Rectal smooth muscle tissue (tissue), 1 donor: Measurements from ENCODE around the gene PLEKHJ1.
"Not testable (repeated sequence)": the region's sequence is repeated elsewhere in the genome, so short reads cannot be mapped to it uniquely, and the experiment has no call there.

Experiments used
- H3K27ac ChIP-seq: one replicate; pipeline ENCODE4 v1.7.0; 2013; ENCODE audit warnings: low read depth, low read length, inconsistent platforms
- H3K27me3 ChIP-seq: one replicate; pipeline ENCODE4 v1.7.0; 2013; ENCODE audit warnings: low read length; ENCODE audit not compliant: control insufficient read depth, insufficient read depth
- H3K36me3 ChIP-seq: one replicate; pipeline ENCODE4 v1.7.0; 2013; ENCODE audit warnings: low read length; ENCODE audit not compliant: control insufficient read depth, insufficient read depth
- H3K4me1 ChIP-seq: one replicate; pipeline ENCODE4 v1.7.0; 2013; ENCODE audit warnings: low read length; ENCODE audit not compliant: control insufficient read depth, insufficient read depth
- H3K4me3 ChIP-seq: one replicate; pipeline ENCODE4 v1.7.0; 2013; ENCODE audit warnings: low read length
- H3K9ac ChIP-seq: one replicate; pipeline ENCODE4 v1.7.0; 2013; ENCODE audit warnings: low read length

PLEKHJ1 gene

DNA sequence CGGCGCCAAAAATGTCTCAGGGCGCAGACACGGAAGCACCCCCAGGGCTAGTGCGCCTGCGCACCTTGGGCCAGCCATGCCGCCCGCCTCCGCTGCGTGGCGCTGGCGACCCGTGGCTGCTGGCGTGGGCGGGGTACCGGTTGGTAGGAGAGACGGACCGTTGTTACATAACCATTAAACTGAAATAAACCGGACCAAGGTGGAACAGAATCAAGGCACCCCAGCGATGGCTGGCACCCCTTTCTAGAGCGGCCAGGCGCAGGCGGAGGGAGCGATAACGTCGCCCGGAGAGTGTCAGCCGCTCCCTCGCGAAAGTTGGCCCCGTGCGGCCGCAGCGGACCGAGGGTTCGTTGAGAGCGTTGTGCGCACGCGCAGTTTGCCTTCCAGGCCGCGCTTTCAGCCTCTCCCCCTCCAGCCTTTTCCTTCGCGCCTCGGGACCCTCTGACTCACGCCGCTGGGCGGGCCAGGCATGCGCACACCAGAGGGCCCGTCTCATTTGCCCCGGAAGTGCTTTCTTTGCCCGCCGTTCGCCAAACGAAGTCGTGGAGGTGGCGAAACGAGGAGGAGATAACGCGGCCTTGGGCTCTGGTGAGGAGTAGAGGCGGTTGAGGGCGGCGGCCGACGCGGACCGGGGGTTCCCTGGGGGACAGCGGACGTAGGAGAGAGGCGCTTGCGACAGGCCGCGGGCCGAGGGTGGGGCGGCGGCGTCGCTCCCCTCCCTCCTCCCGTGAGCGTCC lies at the start of gene PLEKHJ1, which contains the start of gene SF3A2:
PLEKHJ1 (minus strand) TSS at position 16 of the 737 bp plus-strand sequence. CDS start 81 bp downstream, outside the sequence.
SF3A2 (plus strand) TSS at position 511 of the 737 bp plus-strand sequence. CDS start 6,595 bp downstream, outside the sequence.
- peak within 1 kb of the TSS; percentile 99 for H3K27ac ChIP-seq
- H3K4me1 ChIP-seq: peaks cover 35% of the 10 kb centered on the region
- peak within 1 kb of the TSS; percentile 86 for H3K9ac ChIP-seq
- peaks cover 10% of the 10 kb centered on the region for H3K36me3 ChIP-seq
- no peaks in the 10 kb centered on the region for H3K27me3 ChIP-seq
- peak within 1 kb of the TSS; percentile 81 for H3K4me3 ChIP-seq

GRCh38 chr19:2283835-2284507 lies 47.8 kb upstream of the PLEKHJ1 start:
- H3K27me3 ChIP-seq: peaks cover 3% of the 10 kb centered on the region
- H3K4me1 ChIP-seq: no peaks in the 10 kb centered on the region
- H3K27ac ChIP-seq: no peak overlapping the region
- H3K9ac ChIP-seq: no peak overlapping the region
- H3K36me3 ChIP-seq: no peaks in the 10 kb centered on the region
- no peak overlapping the region for H3K4me3 ChIP-seq

- H3K4me3 ChIP-seq: peak overlapping the region; percentile 44
- H3K27me3 ChIP-seq: no peaks in the 10 kb centered on the region
- no peaks in the 10 kb centered on the region for H3K4me1 ChIP-seq
- no peak overlapping the region for H3K27ac ChIP-seq
- H3K36me3 ChIP-seq: no peaks in the 10 kb centered on the region
- H3K9ac ChIP-seq: no peak overlapping the region
Observed at GRCh38 chr19:2282862-2283237, 46.7 kb upstream of the PLEKHJ1 start.

- no peak within 1 kb of the TSS for H3K9ac ChIP-seq
- no peaks in the 10 kb centered on the region for H3K4me1 ChIP-seq
- H3K27ac ChIP-seq: no peak within 1 kb of the TSS
- H3K36me3 ChIP-seq: no peaks in the 10 kb centered on the region
- H3K4me3 ChIP-seq: peak within 1 kb of the TSS; percentile 44
- H3K27me3 ChIP-seq: no peaks in the 10 kb centered on the region
Observed at GRCh38 chr19:2282062-2282861, 46.1 kb upstream of the PLEKHJ1 start, which contains the start of gene PEAK3. Gene PEAK3 (minus strand): TSS chr19:2282175. CDS start chr19:2280931, 1,244 bp downstream.

- not testable (repeated sequence) for H3K9ac ChIP-seq, H3K27ac ChIP-seq, H3K4me3 ChIP-seq
Observed at GRCh38 chr19:2281265-2282061, 45.3 kb upstream of the PLEKHJ1 start.

GRCh38 chr19:2280633-2281264 lies 44.6 kb upstream of the PLEKHJ1 start:
- Histone ChIP-seq H3K36me3 (no peaks in the 10 kb centered on the region), H3K27ac (no peak overlapping the region), H3K9ac (no peak overlapping the region), H3K4me3 (no peak overlapping the region), H3K4me1 (no peaks in the 10 kb centered on the region), H3K27me3 (no peaks in the 10 kb centered on the region)

More at GRCh38 chr19:2281265-2282061, 45.3 kb upstream of the PLEKHJ1 start:
- H3K36me3 ChIP-seq, H3K27me3 ChIP-seq, H3K4me1 ChIP-seq: not testable (repeated sequence)

DNA sequence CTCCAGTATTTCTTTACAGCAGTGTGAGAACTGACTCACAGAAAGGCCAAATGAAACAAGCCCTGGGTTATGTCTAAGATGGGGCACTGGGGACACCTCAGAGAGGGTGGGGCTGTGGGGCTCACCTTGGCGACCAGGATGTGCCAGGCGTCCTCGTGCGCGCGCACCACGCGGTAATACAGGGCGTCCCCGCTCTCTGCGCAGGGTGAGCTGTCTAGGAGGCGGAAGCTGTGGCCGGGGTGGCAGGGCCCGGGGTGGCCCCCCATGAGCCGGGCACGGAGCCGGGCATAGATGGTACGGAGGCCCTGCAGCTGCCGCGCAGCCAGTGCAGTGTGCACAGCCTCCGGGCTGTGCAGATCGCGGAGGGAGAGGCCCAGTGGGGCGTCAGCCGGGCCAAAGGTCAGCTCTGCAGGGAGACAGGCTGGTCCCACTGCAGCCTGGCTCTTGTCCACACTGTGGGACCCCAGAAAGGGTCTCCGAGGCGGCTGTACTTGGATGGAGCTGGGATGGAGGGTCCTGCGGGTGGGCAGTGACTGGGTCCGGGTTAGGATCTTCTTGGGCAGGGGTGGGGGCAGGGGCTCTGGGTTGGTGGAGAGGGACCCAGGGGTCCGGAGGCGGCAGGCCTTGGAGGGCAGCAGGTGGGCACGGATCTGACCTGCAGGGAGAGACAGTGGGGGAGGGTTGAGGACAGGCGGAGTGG lies 42.5 kb upstream of the PLEKHJ1 start:
- Histone ChIP-seq H3K36me3 (no peaks in the 10 kb centered on the region), H3K9ac (no peak overlapping the region), H3K27ac (no peak overlapping the region), H3K4me3 (no peak overlapping the region), H3K4me1 (peaks cover 6% of the 10 kb centered on the region), H3K27me3 (no peaks in the 10 kb centered on the region)

DNA sequence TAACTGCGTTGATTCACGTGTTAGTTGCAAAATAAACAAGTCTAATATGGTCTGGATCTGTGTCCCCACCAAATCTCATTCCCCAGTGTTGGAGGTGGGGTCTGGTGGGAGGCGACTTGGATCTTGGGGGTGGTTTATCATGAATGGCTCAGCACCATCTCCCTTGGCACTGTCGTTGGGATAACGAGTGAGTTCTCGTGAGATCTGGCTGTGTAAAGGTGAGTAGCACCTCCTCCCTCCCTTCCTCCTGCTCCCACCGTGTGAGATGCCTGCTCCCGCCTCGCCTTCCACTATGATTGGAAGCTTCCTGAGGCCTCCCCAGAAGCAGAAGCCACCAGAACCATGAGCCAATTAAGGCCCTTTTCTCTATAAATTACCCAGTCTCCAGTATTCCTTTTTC lies 41.0 kb upstream of the PLEKHJ1 start:
- Histone ChIP-seq H3K27me3 (no peaks in the 10 kb centered on the region), H3K4me1 (peaks cover 12% of the 10 kb centered on the region), H3K27ac (no peak overlapping the region), H3K4me3 (no peak overlapping the region), H3K36me3 (peaks cover 5% of the 10 kb centered on the region), H3K9ac (no peak overlapping the region)

DNA sequence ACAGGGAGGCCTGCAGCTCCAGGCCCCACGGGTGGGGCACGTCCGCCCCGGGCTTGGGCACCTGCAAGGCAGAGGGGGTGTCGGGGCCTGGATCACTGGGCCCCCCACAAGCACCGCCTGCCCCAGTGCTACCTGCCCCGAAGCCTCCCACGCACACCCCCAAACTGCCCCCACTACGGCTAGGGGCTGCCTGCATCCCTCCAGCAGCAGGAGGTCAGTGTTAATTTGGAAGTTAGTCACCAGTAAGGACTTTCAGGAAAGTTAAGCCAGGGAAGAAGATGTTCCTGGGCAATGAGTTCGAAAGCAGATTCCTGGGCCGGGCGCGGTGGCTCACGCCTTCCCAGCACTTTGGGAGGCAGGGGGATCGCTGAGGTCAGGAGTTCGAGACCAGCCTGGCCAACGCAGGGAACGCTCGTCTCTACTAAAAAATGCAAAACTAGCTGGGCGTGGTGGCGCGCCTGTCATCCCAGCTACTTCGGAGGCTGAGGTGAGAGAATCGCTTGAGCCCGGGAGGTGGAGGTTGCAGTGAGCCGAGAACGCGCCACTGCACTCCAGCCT lies 40.4 kb upstream of the PLEKHJ1 start:
- Histone ChIP-seq H3K9ac (no peak overlapping the region), H3K27me3 (no peaks in the 10 kb centered on the region), H3K4me3 (no peak overlapping the region), H3K36me3 (peaks cover 8% of the 10 kb centered on the region), H3K4me1 (peaks cover 17% of the 10 kb centered on the region), H3K27ac (no peak overlapping the region)

DNA sequence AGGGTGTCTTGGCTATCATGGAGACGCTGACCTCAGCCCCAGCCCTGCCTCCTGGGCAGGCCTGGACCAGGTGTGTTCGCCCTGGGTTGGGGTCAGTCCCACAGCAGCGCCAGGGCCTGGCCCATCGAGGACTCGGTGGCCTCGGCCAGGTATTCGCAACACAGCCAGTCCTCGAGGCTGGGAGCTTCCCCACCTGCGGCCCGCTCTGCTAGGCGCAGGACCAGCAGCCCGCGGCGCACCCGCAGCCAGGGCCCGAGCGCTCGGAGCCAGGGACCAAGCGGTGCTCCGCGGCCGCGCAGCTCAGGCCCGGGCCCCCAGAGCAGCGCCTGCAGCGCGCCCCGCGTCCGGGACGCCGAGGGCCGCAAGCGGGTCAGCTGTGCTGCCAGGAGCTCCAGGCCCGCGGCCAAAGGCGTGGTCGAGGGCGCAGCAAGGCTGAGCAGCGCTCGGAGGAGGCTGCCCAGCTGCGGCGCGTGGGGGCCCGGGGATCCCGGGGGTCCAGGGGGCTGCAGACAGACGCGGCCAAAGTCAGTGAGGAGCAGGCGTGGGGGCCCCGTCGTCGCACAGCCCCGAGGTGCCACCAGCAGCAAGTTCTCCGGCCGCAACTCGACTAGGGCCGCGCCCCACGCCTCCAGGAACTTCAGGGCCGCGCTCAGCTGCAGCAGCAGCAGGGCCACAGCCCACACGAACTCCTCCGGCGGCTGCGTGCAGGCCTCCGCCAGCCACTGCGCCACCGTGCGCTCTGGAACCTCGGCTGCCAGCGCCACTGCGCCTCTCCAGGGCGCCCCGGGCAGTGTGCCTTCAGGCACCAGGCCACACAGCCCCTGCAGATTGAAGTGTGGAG lies 39.7 kb upstream of the PLEKHJ1 start:
- no peak overlapping the region for H3K9ac ChIP-seq

More for the DNA sequence above, 39.7 kb upstream of the PLEKHJ1 start:
- Histone ChIP-seq H3K27ac (no peak overlapping the region), H3K36me3 (peaks cover 8% of the 10 kb centered on the region), H3K27me3 (no peaks in the 10 kb centered on the region), H3K4me3 (peak overlapping the region; percentile 19), H3K4me1 (peaks cover 18% of the 10 kb centered on the region)
